Sciatic nerve (tissue), 2 donors: ENCODE data around the gene IRAK2. TPM values are rescaled to one million over a fixed set of nuclear protein-coding genes. Genes with fewer than 3 reads are reported as not detected.
"Not testable (repeated sequence)": the region's sequence is repeated elsewhere in the genome, so short reads cannot be mapped to it uniquely, and the experiment has no call there.

Experiments used
- ATAC-seq: fragments of 200-7000 bp; cut with Tn5 transposase; one replicate; pipeline ENCODE4 v1.9.1; 2020; ENCODE audit warnings: mild to moderate bottlenecking, moderate library complexity
- DNase-seq: peaks from one replicate; pipeline ENCODE4 v3.0.0-alpha.2; 2020; ENCODE audit warnings: low spot score
- intact Hi-C: fragments of 100-400 bp; cut with DNase I; formaldehyde crosslinking; loops from one replicate; pipeline ENCODE4 v1.14.2; 2022
- total RNA-seq: library from RNA; stranded (reverse); fragmentation: NEBNext Ultra II Directional; extraction: Animal tissue kit (Norgen Biotek cat#: 25700); gene quantifications from one replicate; pipeline ENCODE4 v1.2.1, GENCODE V29; 2021
- donor health status: DM: no; HTN: no; CAD: no.
- donor health status: DM: no; HTN: no; CAD: no.

The IRAK2 gene
- total RNA-seq, 1 donor from 2014 or later, result 6.4 TPM

- no peak for DNase-seq
- intact Hi-C loops, result no loop called here
- no peak for ATAC-seq
Measured at GRCh38 chr3:10244009-10244408, 79.3 kb downstream of the IRAK2 start.

DNA sequence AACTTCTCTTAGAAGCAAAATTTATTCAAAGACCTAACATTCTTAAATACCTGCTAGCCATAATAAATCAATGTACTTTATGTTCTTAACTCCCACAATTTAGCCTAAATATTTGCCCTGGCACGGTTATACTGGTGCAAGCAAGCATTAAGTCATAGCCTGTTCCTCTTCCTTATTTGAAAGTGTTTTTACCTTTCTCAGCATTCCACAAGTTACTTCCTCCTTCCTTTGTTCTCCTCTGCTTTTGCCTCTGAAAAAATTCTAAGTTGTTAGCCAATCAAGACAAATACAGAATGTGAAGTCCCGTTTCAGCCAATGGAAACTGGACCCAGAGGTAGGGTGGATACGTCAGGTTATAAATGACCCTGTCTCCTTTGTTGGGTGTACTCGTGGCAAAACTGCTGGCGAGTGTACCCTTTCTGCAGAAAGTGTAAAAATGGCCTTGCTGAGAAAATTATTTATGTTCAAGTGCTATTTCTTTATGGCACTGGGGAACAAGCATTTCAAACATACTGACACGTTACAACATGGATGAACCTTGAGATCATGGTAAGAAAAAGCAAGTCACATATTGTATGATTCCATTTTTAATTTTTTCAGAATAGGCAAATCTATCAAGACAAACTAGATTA, 80.5 kb downstream of the IRAK2 start:
- DNase-seq (no peak), ATAC-seq (no peak)
- intact Hi-C loops, result no loop called here

DNA sequence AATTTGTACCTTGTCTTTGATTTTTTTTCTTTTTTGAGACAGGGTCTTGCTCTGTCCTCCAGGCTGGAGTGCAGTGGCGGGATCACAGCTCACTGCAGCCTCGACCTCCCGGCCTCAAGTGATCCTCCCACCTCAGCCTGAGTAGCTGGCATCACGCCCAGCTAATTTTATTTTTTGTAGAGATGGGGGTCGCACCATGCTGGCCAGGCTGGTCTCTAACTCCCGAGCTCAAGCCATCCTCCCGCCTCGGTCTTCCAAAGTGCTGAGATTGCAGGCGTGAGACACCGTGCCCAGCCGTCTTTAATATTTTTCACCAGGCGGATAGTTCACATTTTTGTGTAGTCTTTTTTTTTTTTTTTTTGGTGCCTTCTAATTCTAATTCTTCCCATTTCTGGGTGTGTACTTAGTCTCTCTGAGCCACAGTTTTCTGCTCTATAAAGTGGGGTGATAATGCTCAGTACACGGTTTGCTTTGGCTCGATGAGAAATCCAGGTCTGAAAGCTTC, 83.0 kb downstream of the IRAK2 start:
- DNase-seq (no peak), ATAC-seq (no peak)
- intact Hi-C loops, result no loop called here

DNA sequence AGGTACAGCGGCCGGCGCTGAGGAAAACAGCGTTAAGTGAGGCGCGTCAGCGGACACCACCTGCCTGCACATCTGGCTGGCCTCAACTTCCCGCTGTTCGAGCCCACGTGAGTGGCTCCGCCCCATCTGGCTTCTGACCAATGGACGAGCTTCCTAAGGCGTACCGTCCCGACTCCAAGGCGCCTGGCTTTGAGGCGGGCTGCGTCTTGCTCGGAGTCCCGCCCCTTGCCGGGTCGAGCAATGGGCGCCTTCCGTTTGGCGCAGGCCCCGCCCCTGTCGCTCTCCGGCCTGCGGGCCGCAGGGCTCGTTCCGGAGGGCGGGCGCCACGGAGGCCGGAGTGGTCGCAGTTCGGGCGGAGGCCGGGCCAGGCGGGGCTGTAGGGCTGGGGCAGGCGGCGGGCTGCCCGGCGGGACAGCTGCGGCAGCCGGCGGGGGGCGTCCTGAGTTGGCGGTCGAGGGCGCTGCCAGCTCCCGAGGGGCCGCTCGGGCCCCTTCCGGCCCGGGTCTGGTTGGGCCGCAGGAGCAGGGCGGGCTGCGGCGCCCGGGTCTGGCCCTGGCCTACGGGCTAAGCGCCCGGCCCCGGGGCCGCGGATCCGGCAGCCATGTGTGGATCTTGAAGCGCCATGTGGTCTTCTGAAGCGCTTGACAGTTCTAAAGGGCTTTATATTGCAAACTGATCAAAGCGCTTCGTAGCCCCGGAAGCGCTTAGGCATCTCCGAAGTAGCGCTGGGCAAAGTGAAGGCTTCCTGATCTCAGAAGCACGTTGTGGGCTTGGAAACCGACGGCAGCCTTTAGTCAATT, 83.7 kb downstream of the IRAK2 start, which contains the start of gene TATDN2:
Gene TATDN2, plus strand, starts transcription at position 276 of the 800 bp plus-strand sequence. CDS start 742 bp downstream, outside the sequence.
- intact Hi-C loops, result no loop called here
- ATAC-seq, result peak; percentile 99

DNA sequence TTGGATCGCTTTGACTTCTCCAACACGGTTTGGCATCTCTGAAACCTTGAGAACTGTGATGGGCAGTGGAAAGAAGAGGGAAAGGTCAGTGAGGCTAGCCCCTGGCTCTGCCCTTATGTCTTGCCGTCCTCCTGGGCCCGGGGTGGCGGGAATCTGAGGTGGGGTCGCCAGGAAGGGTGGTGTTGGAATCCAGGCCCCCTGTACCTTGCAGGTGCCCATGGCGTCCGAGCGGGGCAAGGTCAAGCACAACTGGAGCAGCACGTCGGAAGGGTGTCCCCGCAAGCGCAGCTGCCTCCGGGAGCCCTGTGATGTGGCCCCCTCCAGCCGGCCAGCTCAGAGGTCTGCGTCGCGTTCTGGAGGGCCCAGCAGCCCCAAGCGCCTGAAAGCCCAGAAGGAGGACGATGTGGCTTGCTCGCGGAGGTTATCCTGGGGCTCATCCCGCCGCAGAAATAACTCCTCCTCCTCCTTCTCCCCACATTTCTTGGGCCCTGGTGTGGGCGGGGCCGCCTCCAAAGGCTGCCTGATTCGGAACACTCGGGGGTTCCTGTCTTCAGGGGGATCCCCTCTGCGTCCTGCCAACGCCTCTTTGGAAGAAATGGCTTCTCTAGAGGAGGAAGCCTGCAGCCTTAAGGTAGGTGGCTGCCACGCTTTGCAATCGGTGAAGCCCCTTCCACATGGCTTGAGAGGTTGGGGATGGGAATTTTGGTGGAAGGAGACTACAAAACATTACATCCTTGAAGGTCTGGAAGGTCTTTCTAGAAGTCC, 84.4 kb downstream of the IRAK2 start:
- ATAC-seq (peak; percentile 6), DNase-seq (peak; percentile 69)
- intact Hi-C loops, result no loop called here

More for the DNA sequence above, 83.7 kb downstream of the IRAK2 start, which contains the start of gene TATDN2:
- DNase-seq, result peak; percentile 98

DNA sequence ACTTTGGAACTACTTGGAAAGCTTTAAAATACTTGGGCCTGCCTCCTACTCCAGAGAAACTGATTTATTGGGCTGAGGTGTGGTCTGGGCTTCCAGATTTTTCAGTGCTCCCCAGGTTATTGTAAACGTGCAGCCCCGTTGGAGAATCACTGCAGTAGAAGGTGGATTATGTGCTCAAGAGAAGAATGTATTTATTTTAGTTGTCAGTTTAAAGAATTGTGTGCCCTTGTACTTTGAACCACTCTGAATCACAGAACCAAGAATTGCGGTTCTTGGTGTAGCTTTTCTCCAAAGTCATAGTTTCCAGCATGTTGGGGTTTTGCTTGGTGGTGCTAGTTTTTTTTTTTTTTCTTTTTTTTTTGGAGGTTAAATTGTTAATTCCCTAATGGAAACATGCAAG, 85.1 kb downstream of the IRAK2 start:
- DNase-seq (peak; percentile 22), ATAC-seq (no peak)
- intact Hi-C loops, result no loop called here

DNA sequence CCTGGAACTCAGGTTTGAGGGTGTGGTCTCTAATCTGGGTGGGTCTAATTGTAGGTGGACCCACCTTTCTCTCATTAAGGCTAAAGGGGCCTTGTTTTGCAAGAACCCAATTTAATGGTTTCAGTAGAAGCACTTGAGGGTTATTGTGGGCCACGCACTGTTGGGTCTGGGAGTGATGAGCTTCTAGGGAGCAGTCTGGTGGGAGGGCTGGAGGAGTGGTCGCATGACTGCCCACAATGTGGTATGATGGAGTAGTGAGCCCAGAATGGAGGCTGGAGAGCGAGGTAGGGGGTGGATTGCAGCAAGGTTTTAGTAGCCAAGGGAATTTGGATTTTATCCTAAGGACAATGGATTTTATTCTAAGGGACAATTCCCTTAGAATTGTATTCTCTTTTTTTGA, 86.3 kb downstream of the IRAK2 start:
- intact Hi-C loops, result no loop called here
- DNase-seq (peak; percentile 47), ATAC-seq (no peak)

GRCh38 chr3:10253731-10254130, 89.0 kb downstream of the IRAK2 start:
- intact Hi-C loops, result no loop called here
- DNase-seq (no peak), ATAC-seq (no peak)

- no peak for DNase-seq
- ATAC-seq, result no peak
- intact Hi-C loops, result no loop called here
Measured at GRCh38 chr3:10255835-10256234, 91.1 kb downstream of the IRAK2 start.

- peak; percentile 38 for DNase-seq
- intact Hi-C loops, result no loop called here
- no peak for ATAC-seq
Measured at GRCh38 chr3:10259036-10259435, 94.3 kb downstream of the IRAK2 start.

DNA sequence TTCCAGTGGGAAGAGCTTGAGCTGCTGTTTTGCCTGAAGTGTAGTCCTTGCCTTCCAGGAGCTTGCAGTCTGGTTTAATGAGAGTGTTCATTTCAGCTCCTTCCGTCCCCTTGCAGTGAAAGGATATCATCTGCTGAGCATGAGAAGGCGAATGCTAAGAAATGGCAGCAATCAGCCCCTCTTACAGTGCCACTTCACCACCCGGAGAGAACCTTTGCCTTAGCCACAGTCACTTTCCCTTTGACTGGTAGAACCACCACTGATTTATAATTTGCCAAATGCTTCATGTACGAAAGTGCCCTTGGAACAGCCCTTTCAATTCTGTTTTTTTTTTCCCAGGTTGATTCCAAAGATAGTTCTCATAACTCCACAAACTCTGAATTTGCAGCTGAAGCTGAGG, 95.1 kb downstream of the IRAK2 start:
- DNase-seq, result peak; percentile 1
- ATAC-seq, result no peak
- intact Hi-C loops, result no loop called here

- intact Hi-C loops, result no loop called here
- DNase-seq (peak; percentile 12), ATAC-seq (no peak)
Measured at GRCh38 chr3:10260211-10260701, 95.5 kb downstream of the IRAK2 start.

GRCh38 chr3:10262027-10262426, 97.3 kb downstream of the IRAK2 start:
- no peak for ATAC-seq
- intact Hi-C loops, result no loop called here
- peak; percentile 9 for DNase-seq

GRCh38 chr3:10263646-10264363, 99.1 kb downstream of the IRAK2 start:
- intact Hi-C loops, result no loop called here
- peak; percentile 58 for DNase-seq
- peak; percentile 86 for ATAC-seq

GRCh38 chr3:10265833-10266232, 101.1 kb downstream of the IRAK2 start:
- intact Hi-C loops, result no loop called here
- DNase-seq, result peak; percentile 4
- ATAC-seq, result no peak

- ATAC-seq, intact Hi-C loops: not testable (repeated sequence)
- peak; percentile 10 for DNase-seq
Measured at GRCh38 chr3:10266936-10267335, 102.2 kb downstream of the IRAK2 start.

- intact Hi-C loops, result no loop called here
- no peak for ATAC-seq
Measured at GRCh38 chr3:10268116-10268515, 103.4 kb downstream of the IRAK2 start.

DNA sequence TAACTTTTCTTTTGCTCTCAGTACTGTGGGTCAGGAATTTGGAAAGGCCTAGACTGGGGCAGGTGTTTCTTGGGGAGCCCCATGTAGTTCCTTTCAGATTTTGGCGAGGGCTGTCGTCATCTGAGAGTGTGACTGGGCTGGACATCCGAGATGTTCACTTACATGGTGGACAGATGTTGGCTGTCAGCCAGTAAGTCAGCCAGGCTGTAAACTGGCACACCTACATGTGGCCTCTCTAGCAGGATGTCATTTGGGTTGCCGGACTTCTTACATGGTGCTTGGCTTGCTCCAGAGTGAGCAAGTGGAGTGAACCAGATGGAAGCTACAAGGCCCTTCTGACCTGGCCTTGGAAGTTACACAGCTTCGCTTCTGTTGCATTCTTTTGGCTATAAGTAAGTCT, 104.2 kb downstream of the IRAK2 start:
- intact Hi-C loops, result no loop called here
- no peak for ATAC-seq
- DNase-seq, result peak; percentile 35

More at GRCh38 chr3:10268116-10268515, 103.4 kb downstream of the IRAK2 start:
- DNase-seq, result no peak

DNA sequence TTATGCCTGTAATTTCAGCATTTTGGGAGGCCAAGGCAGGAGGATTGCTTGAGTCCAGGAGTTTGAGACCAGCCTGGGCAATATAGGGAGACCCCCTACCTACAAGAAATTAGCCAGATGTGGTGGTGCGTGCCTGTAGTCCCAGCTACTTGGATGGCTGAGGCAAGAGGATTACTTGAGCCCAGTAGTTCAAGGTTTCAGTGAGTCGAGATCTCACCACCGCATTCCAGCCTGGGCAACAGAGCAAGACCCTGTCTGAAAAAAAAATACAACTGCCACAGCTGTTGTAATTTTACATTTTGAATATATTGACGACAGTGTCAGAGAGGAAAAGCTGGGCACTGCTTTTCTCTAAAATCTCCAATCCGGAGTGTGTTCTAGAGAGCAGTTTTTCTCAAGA, 104.7 kb downstream of the IRAK2 start:
- ATAC-seq, result no peak
- DNase-seq, result peak; percentile 4
- intact Hi-C loops, result no loop called here
